Measurements from ENCODE around the gene NCK2. TPM values are rescaled to one million over a fixed set of nuclear protein-coding genes. Genes with fewer than 3 reads are reported as not detected.

The NCK2 gene
- 31.0 TPM for total RNA-seq

DNA sequence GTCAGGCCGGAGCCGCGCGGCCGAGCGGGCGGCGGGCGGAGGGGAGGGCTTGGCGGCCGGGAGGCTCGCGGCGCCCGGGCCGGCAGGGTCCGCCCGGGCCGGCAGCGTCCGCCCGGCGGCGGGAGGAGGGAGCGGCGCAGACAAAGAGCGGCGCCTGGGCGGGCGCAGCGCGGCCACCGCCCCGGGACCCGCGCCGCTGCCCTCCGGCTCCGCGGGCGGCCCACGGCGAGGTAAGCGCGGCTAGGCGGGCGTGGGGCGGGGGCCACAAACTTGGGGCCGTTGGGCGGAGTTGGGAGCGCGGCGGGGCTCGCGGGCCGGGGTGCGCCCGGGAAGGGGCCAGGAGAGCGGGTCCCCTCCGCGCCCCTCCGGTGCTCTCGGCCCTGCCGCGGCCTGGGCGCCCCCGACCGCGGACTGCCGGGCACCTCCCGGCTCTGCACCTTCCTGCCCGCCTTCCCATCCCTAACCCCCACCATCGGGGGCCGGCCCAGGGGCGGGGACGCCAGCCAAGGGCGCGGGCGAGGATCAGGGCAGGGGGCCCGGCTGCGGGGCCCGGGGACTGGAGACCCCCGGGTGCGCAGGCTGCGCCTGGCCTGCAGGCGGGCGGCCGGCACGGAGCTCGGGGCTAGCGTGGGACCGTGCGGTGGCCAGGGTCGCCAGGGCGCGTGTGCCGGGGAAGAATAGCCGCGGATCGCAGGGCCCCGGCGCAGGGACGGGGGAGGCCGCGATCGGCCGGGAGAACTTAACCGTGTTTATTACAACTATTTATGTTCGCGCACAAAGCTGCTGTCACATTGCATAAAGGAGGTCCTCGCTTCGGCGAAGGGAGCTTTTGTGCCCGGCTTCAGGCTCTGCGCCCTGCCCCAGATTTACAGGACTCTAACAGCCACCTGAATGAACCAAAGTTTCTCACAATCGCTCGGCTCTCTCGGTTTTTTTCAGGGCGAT, at the start of gene NCK2:
Gene NCK2, plus strand, starts transcription at position 4 of the 945 bp plus-strand sequence. CDS start 110,152 bp downstream, outside the sequence.
- peak; percentile 64 for DNase-seq (ENCODE audit: low spot score)
- peak; percentile 48 for ATAC-seq
- intact Hi-C loops (cut with DNase I), result no loop called here

DNA sequence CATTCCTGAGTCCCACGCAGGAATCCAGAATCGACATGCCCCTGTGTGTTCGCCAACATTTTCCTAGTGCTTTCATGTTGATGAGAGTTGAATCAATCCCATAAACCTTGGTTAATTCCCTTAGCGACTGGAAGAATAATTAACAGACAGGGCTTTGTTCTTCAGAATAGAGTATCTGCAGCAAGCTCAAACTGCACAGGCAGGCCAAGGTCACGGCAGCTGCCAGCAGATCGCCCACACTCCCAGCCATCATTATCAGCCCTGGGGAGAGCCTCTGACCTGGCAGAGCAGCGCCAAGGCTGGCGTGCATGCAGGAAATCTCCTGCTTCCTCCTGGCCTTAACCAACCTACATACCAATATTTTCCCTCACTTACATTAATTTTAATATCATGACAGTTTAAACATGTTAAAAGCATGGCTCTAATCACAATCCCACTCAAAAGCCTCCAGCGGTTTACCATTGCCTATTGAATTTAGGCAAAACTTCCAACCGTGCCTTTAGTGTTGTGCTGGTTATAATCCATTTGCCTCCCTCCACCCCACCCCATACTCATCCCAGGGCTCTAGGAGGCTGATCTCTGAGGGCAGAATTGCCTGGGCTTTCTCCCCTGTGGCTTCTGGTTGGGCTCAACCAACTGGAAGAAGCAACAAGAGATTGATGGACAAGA, 46.8 kb upstream of the NCK2 start:
- ATAC-seq (peak; percentile 74), DNase-seq (ENCODE audit: low spot score) (no peak)
- intact Hi-C loops (cut with DNase I), result no loop called here

DNA sequence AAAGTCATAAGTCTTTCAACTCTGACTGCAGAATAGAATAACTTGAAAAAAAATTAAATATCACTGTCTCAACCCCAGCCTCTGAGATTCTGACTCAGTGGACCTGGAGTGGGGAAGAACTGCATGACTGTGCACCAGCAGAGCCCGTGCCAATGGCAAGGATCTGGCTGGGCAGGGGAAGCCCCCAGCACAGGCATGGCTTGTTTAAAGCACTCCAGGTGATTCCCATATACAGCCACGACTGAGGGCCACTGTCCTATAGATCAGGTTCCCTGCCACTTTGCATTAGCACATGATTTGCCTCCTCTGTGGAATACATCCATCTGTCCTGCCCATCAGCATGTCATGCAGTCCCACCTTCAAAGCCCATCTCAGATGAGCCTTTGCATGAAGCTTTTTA, 45.9 kb upstream of the NCK2 start:
- intact Hi-C loops (cut with DNase I), result no loop called here
- ATAC-seq, result no peak
- no peak for DNase-seq (ENCODE audit: low spot score)

DNA sequence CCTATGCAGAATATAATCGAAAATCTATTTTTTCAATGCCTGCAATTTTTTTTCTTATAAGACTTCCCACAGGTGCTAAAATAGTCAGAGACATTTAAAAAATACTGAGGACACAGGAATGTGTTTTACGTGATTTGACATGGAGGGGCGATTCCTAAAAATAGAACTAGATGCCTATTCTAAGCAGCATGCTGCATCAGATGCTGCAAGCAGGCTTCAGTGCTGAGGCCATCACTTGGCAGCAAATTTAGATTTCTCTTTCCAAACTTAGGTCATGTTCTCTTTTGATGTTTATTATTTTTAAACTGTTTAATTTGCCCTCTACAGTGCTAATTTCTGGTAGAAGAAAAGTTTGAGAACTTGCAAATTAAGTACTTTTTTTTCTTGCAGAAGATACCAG, 43.7 kb upstream of the NCK2 start:
- ATAC-seq (no peak), DNase-seq (ENCODE audit: low spot score) (no peak)
- intact Hi-C loops (cut with DNase I), result no loop called here

DNA sequence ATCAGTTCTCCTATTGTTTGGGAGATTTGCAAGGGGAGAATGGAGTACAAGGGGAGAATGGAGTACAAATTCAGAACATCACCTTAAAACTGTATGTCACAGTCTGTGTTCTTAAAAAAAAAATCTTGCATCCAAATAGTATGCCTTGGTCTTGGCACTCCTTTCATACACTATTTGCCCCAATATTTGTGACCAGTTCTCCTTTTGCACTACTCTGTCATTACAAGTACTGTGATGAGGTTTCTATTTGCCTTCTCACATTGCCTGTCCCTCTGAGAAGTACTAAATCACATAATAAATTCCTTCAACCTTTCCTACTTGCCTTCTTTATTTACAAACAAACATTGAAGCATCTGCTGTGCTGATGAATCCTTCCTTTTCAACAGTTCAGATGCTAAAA, 36.0 kb upstream of the NCK2 start:
- no peak for DNase-seq (ENCODE audit: low spot score)
- intact Hi-C loops (cut with DNase I), result no loop called here
- ATAC-seq, result no peak

DNA sequence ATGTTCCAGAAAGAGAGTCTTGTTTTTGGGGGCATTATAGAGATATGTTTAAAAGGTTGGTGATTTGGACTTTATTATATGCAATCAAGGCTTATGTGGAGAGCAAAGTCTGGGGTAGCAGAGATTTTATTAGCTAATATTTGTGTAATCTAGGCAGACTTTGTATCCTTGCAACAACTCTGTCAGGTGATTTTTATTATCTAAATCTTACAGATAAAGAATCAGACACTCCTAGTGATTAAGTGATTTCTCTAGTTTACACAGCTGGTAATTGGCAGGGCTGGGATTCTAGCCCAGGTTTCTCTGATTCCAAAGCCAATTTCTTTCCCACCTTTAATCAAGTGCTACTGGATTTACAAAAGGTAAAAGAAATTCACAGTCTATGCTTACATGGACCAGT, 33.3 kb upstream of the NCK2 start:
- intact Hi-C loops (cut with DNase I), result no loop called here
- DNase-seq (ENCODE audit: low spot score), result no peak
- no peak for ATAC-seq

DNA sequence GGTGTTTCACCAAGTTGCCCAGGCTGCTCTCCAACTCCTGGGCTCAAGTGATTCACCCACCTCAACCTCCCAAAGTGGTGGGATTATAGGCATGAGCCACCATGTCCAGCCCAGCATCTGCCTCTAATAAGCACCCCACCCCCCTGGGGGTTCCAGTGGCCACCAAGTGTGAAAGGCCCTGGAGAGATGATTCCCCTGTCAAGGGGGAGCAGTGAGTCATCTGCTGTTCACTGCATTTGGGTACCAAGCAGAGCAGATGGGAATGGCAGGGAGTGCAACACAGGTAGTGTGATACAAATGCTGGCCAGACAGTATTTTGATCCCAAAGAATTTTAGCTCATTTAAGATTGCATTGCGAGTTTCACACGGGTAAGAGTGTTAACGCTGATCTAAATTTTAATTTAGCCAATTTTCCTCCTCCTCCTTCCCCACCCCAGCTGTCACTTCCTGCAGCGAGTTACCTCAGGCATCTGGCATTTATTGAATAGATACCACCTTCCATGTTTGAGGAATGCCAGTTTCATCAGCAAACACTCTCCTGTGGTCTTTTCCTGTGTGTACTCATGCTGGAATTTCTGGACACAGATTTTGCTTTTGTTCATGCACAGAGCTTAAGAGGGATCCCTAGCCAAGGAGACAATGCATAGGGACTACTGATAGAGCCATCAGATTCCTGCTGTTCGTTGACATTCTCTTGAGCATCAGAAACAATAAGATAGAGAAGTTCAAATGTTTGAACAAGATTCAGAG, 32.4 kb upstream of the NCK2 start:
- ATAC-seq, result no peak
- DNase-seq (ENCODE audit: low spot score), result no peak
- intact Hi-C loops (cut with DNase I), result no loop called here

DNA sequence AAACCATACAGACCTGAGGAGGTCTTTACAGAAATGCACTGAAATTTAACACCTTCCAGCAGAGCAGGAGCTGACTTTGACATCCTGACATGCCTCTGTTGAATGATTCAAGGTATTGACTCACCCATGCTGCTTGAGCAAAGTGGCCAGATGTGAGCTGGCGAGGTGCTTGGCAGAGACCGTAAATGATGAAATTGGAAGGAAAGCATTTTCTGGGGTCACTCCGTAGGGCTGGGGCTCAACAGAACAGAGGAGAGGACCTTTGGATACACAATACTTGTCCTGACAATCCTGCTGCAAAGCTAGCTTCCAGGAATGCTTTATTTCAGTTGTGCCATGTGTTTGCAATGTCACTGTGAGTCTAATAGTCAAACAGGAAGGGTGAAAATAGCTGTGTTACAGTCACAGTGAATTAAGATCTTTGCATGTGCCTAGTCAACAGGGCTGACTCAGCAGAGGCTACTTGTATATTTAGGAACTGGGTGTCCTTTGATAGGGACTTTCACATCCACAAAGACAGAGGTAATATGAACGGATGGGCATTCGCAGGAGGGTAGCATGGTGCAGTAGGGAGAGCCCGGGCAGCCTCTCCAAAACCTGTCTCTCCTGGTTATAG, 31.6 kb upstream of the NCK2 start:
- peak; percentile 41 for ATAC-seq
- intact Hi-C loops (cut with DNase I), result no loop called here
- no peak for DNase-seq (ENCODE audit: low spot score)

DNA sequence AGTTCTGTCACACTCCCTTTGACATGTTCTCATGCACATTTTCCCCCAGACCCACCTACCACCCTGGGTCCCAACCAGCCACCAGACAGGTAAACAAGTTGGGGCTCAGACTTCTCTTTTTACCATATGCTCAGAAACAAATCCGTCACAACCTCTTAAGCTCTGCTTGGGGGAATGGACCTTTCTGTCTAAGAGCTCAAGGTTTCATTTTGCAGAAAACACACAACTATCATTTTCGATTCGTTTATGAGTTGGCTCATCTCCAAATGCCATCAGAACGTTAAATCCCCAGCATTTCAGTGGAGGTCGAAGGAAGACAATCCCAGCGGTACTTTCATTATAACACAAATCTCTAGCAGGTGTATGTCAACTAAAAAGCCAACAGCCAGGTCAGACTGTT, 30.6 kb upstream of the NCK2 start:
- intact Hi-C loops (cut with DNase I), result no loop called here
- ATAC-seq, result no peak
- no peak for DNase-seq (ENCODE audit: low spot score)

DNA sequence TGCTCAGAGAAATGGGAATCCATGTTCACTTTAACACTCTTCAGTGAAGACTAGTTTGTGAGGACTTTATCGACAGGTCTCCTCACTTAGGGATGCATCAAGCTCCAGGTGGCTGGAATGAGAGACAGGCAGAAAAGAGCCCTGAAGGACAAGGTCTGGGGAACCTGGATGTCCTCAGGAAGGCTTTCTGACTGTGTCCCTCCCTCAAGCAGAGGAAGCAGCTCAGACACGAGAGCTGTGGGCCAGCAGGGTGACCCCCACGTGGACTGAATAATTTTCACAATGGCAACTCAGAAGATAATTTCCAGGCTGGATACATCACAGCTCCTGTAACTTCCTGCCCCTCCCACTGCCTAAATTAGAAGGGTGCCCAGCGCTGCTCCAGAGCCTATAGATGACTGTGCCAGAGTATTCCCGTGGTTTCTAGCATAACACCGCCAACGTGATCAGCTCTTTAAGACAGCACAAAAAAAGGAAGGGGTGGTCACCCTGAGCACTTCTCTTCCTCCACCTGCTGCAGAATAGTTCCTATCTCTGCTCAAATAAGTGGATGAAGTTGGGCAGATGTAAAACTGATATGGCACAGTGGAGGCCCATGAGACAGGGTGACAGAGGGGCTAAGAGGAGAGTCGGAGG, 25.7 kb upstream of the NCK2 start:
- intact Hi-C loops (cut with DNase I), result no loop called here
- no peak for ATAC-seq
- DNase-seq (ENCODE audit: low spot score), result no peak

DNA sequence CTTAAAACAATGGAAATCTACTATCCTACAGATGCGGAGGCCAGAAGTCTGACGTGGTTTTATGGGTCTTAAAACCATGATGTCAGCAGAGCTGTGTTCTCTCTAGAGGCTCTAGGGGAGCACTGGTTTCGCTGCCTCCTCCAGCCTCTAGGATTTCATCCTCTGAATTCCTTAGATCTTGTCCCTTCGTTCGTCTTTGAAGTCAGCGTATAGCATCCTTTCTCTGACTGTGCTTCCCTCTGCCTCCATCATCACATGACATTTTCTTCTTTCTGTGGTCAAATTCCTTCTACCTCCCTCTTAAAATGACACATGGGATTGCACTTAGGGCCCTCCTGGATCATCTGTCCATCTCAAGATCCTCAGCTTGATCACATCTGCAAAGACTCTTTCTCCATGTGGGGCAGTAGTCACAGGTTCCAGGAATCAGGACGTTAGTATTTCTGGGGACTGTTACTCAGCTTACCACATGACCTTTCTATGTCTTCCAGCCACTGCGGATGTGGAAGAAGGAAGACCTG, 22.7 kb upstream of the NCK2 start:
- intact Hi-C loops (cut with DNase I), result no loop called here
- no peak for ATAC-seq

DNA sequence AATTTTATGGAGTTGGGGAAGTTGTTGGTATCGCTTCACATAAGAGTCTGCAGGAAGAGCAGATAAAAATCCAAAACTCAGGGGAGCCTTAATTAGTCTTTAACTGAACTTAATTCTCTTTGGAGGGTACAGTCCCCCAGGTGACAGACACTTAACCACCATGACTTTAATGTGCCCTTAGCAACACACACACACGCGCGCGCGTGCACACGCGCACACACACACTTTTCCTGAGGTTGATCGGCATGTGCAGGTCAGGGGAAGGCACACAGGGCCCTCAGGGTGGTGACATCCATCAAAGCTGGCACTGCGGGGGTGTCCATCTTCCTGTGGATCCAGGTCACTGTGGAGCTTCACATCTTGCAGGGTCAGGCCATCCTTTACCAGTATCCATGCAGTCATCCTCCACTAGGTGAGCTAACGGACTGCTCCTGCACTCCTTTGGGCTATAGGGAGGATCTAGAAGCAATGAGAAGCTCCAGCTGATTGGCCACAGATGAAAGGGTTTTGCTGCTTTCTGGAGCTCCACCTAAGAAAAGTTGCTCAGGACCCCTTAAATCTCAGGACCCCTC, 21.9 kb upstream of the NCK2 start:
- ATAC-seq (no peak), DNase-seq (ENCODE audit: low spot score) (no peak)
- intact Hi-C loops (cut with DNase I), result no loop called here

More for the DNA sequence above, 22.7 kb upstream of the NCK2 start:
- DNase-seq (ENCODE audit: low spot score), result no peak

DNA sequence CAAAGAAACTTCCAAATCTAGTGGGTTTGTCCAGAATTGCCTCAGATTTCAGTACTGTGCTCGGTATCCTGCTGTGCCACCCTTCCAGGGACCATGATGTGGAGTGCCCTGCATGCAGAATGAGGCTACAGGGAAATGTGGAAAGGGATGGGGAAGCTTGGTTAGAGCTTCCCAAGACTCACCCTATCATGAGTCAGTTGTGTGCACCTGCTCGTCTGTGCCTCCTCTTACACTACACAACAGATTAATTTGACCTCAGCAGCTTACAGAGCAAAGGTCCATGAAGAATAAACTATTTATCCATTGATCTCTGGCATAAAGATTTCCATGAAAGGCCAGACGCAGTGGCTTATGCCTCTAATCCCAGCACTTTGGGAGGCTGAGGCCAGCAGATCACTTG, 21.3 kb upstream of the NCK2 start:
- no peak for DNase-seq (ENCODE audit: low spot score)
- intact Hi-C loops (cut with DNase I), result no loop called here
- no peak for ATAC-seq

DNA sequence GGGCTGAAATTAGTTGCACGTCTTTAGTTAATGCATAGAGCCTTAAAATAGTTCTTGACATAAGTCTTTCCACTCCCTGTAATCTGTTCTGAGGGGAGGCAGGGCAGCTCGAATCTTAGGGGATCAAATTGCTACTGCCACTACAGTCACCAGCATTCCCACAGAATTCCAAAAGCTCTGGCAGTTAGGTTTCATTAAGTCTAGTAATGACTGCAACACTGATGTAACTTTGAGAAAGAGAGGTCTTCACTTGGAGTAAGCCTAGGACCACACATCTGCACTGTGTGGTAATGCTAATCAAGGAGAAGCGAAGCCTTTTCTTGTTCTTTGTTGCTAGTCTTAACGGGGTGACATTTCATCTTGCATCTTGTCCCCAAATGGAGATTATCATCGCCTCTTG, 19.3 kb upstream of the NCK2 start:
- ATAC-seq, result no peak
- DNase-seq (ENCODE audit: low spot score), result no peak
- intact Hi-C loops (cut with DNase I), result no loop called here

DNA sequence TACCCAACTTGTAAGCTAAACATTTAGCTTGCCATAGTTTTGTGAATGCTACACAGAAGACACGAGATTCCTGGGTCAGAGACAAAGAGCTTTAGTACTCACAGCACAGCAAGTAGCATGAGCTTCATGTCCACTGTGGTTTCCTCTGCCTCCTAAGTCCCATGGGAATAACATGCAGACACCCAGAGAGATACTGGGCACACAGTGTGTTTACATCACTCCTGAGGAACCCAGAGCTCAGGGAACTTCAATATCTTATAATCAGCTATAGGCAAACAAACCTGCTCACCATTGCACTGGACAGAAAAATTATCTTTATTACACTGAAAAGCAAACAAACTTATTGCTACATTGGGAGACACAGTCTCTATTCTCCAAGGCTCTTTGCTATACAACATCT, 14.5 kb upstream of the NCK2 start:
- intact Hi-C loops (cut with DNase I), result no loop called here
- ATAC-seq (no peak), DNase-seq (ENCODE audit: low spot score) (no peak)

DNA sequence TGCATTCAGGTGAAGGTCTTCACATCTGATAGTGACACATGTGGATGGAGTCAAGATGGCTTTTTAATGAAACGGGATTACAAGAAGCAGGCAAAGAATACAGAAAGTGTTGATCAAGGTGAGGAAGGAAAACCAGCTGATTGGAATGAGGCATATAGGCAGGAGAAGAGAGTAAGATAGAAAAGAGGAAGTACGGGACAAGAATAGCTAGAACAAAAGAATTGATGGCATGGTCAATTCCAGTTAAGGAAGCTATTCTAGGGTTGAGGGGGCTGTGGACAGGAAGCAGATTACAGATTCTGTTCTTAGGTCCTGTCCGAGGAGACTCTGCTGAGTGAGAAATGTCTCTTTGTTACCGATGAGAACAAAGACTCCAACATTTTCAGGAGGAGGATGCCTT, 13.2 kb upstream of the NCK2 start:
- no peak for ATAC-seq
- intact Hi-C loops (cut with DNase I), result no loop called here

DNA sequence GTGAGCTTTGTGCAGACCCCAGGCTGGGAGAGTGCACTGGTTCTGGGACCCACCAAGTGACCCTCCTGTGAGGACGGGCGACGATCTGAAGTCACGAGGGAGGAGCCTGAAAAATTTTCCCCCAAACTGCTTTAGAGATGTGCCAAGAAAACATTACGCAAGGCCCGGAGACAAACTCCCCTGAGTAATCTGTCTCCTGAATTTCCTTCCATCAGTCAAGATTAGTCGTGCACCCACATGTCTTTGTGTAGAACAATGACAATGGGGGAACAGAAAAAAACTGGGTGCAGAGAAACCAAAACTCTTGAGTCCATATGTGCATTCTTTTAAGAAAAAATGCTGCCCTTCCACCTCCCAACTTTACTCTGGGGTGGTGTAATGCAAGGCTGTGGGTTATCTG, 12.6 kb upstream of the NCK2 start:
- peak; percentile 26 for ATAC-seq
- DNase-seq (ENCODE audit: low spot score), result no peak
- intact Hi-C loops (cut with DNase I), result no loop called here

More for the DNA sequence above, 13.2 kb upstream of the NCK2 start:
- DNase-seq (ENCODE audit: low spot score), result no peak

DNA sequence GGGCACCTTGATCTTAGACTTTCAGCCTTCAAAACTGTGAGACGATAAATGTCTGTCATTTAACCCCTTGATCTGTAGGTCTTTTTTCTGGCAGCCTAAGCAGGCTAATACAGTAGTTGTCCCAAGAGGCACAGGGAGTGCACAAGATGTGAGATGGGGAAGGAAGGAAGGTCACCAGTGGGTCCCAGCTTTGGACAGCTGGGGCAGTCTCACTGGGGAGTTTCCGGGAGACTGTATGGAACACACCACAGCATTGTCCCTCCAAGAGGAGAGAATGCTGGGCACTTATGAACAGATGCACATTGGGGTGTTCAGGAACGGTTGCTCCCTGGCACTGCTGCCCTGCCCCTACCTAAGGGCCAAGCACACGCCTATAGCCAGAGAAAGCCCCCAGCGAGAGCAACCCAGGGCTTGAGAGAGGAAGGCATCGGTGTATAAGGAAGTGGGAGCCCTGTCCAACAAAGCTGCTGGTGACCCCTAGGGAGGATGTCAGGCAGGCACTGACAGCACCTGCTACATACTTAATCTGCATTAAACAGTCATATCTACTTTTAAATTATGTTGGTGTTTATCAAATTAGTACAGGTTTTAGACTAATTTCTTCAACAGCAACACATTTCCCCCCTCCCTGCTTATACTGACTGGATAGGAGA, 11.6 kb upstream of the NCK2 start:
- DNase-seq (ENCODE audit: low spot score), result no peak
- intact Hi-C loops (cut with DNase I), result no loop called here
- ATAC-seq, result no peak

Measured in sciatic nerve (tissue), 2 donors.